Keratinocyte (primary cell): ENCODE results near the gene ZFP36L1.
A peak's percentile ranks its signal among the peaks of the same experiment; 100 is the strongest.

Experiments
- CTCF ChIP-seq, 3 experiments: IDR thresholded peaks in 1 of 3; conservative IDR thresholded peaks in 1 of 3; optimal IDR thresholded peaks in 1 of 3; 2 replicates in 2 of 3; 3 replicates in 1 of 3; pipeline versions ENCODE3 to v1.5.1; 2011; ENCODE audit warnings: low read length in 3 of 3, mild to moderate bottlenecking in 3 of 3, moderate library complexity in 2 of 3, control low read depth in 1 of 3, inconsistent platforms in 1 of 3; ENCODE audit not compliant: insufficient read depth in 2 of 3; ENCODE audit errors: extremely low read depth in 1 of 3
- EZH2 ChIP-seq: IDR thresholded peaks from one replicate; pipeline ENCODE4 v1.6.1; 2012; ENCODE audit warnings: inconsistent platforms, mild to moderate bottlenecking, low read length, moderate library complexity

- TF ChIP-seq CTCF (optimal IDR thresholded peaks at IDR 0.05 in 1 of 3, IDR thresholded peaks at IDR 0.05 in 1 of 3, conservative IDR thresholded peaks at IDR 0.05 in 1 of 3; ENCODE audit: extremely low read depth in 1 of 3, insufficient read depth in 2 of 3, low read length in 3 of 3) (peak; percentile 55 to 74 (median 63)), EZH2 (no peak)
Observed at GRCh38 chr14:68788996-68789820, 3.7 kb downstream of the ZFP36L1 start.
